Uterus (tissue), 4 donors: ENCODE measurements around the gene QKI. TPM values are rescaled to one million over a fixed set of nuclear protein-coding genes. Genes with fewer than 3 reads are reported as not detected.

ENCODE experiments used
- DNase-seq, 2 donors: peaks; one replicate each; pipeline ENCODE4 v3.0.0-alpha.2; 2019 to 2020
- H3K27ac ChIP-seq, 2 donors: fragments of 200-600 bp; sonication (generic); 1 replicate in 1 of 2; 2 replicates in 1 of 2; pipeline ENCODE4 v1.5.1; 2016 to 2018
- H3K27me3 ChIP-seq, 2 donors: fragments of 200-600 bp; sonication (generic); one replicate each; pipeline ENCODE4 v1.5.1; 2018 to 2019; ENCODE audit warnings: control low read depth in 1 of 2
- H3K36me3 ChIP-seq, 2 donors: fragments of 200-600 bp; sonication (generic); one replicate each; pipeline ENCODE4 v1.5.1; 2019; ENCODE audit warnings: control low read depth in 1 of 2
- H3K4me1 ChIP-seq, 2 donors: fragments of 200-600 bp; sonication (generic); one replicate each; pipeline ENCODE4 v1.5.1; 2018 to 2019; ENCODE audit warnings: control low read depth in 1 of 2
- H3K4me3 ChIP-seq, 2 donors: fragments of 200-600 bp; sonication (generic); 1 replicate in 1 of 2; 2 replicates in 1 of 2; pipeline ENCODE4 v1.5.1; 2018 to 2019; ENCODE audit warnings: mild to moderate bottlenecking in 1 of 2
- H3K9me3 ChIP-seq, 2 donors: fragments of 200-600 bp; sonication (generic); one replicate each; pipeline ENCODE4 v1.5.1; 2019; ENCODE audit warnings: control low read depth in 1 of 2
- POLR2A ChIP-seq, 2 donors: fragments of 450-650 bp; IDR thresholded peaks; one replicate each; pipeline ENCODE4 v1.6.1; 2016; ENCODE audit warnings: antibody characterized with exemption in 2 of 2, mild to moderate bottlenecking in 1 of 2, moderate library complexity in 1 of 2
- intact Hi-C: fragments of 100-400 bp; cut with DNase I; formaldehyde crosslinking; loops from one replicate; pipeline ENCODE4 v1.15.1; 2023; ENCODE audit warnings: low total_unique reads
- total RNA-seq, 4 donors: library from RNA; depleted of rRNA in 3 of 4; stranded (reverse); fragments of >200 nt in 3 of 4; gene quantifications; one replicate each; pipeline versions ENCODE4 v1.1.0 to v1.2.4, GENCODE V29; 2014 to 2023
- TF ChIP-seq, protein P1 (sequence below), 4 experiments: fragments of 200-600 bp in 2 of 4; fragments of 450-650 bp in 2 of 4; sonication (generic) in 2 of 4; IDR thresholded peaks; one replicate each; pipeline ENCODE4 v1.5.1; 2016 to 2019; ENCODE audit warnings: antibody characterized with exemption in 4 of 4, mild to moderate bottlenecking in 2 of 4, moderate library complexity in 1 of 4
- donor health status: DM: yes; HTN: yes; CAD: no.

QKI gene
- total RNA-seq, 4 donors from 2014 or later = 93.5 to 213 (median 164) TPM

DNA sequence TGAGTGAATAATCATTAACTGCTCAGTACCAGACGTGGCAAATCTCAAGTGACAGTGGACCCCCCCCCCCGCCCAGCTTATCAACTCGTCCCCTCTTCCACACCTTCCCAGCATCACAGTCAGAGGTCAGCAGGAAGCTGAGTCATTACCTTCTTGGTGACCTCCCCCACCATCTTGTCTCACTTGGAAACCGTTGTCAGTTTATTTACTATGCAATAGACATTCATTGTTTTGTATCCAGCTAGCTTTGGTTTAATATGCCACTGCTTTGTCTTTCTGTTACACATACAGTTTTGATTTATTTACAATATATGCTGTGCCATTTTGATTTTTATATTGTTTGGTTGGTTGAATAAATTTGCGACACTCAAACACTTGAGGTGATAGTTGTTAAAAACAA lies 158.1 kb downstream of the QKI start:
- no peaks in the 10 kb centered on the region for H3K4me1 ChIP-seq
- H3K4me3 ChIP-seq = no peak overlapping the region

DNA sequence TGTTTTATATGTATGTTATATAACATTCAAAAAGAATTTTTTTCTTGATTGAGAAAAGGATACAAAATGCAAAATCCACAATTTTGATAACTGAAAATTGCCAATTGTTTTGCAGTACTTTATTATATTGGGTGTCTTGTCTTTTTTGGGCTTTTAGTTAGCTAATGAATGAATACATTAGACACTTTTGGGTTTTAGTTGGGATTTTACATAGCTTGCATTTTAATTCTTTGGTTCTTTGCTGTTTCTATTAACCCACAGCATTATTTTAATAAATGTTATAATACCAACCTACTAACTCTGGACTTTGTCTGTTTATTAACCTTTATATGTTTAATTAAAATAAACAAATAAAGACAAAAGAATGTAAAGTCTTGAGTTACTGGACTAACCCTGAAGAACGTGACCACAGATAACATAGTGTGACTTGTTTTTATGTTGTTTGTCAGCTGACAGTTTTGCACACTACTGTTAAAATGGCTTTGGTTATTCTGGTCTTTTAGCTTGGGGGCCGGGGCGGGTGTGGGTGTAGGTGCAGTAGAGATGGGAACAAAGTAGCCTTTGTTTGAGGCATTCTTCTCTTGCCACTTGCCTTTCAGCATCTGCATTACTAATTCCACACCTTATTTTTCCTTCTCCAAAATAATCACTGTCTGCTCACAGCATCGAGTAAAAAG lies 159.1 kb downstream of the QKI start:
- Histone ChIP-seq H3K9me3 (no peaks in the 10 kb centered on the region), H3K27me3 (no peaks in the 10 kb centered on the region), H3K36me3 (no peaks in the 10 kb centered on the region), H3K4me1 (no peaks in the 10 kb centered on the region), H3K27ac (no peak overlapping the region), H3K4me3 (no peak overlapping the region)
- no peak for TF ChIP-seq POLR2A (IDR thresholded peaks at IDR 0.05)
- TF ChIP-seq, protein P1, sequence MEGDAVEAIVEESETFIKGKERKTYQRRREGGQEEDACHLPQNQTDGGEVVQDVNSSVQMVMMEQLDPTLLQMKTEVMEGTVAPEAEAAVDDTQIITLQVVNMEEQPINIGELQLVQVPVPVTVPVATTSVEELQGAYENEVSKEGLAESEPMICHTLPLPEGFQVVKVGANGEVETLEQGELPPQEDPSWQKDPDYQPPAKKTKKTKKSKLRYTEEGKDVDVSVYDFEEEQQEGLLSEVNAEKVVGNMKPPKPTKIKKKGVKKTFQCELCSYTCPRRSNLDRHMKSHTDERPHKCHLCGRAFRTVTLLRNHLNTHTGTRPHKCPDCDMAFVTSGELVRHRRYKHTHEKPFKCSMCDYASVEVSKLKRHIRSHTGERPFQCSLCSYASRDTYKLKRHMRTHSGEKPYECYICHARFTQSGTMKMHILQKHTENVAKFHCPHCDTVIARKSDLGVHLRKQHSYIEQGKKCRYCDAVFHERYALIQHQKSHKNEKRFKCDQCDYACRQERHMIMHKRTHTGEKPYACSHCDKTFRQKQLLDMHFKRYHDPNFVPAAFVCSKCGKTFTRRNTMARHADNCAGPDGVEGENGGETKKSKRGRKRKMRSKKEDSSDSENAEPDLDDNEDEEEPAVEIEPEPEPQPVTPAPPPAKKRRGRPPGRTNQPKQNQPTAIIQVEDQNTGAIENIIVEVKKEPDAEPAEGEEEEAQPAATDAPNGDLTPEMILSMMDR (IDR thresholded peaks at IDR 0.05) = no peak
- DNase-seq = no peak
- intact Hi-C loops = no loop called here

More for the DNA sequence above, 158.1 kb downstream of the QKI start:
- H3K9me3 ChIP-seq = no peaks in the 10 kb centered on the region
- no peaks in the 10 kb centered on the region for H3K36me3 ChIP-seq
- no peak for TF ChIP-seq POLR2A (IDR thresholded peaks at IDR 0.05)
- TF ChIP-seq, protein P1 (IDR thresholded peaks at IDR 0.05) = no peak
- intact Hi-C loops = no loop called here
- no peak overlapping the region for H3K27ac ChIP-seq
- DNase-seq = no peak
- H3K27me3 ChIP-seq = no peaks in the 10 kb centered on the region

DNA sequence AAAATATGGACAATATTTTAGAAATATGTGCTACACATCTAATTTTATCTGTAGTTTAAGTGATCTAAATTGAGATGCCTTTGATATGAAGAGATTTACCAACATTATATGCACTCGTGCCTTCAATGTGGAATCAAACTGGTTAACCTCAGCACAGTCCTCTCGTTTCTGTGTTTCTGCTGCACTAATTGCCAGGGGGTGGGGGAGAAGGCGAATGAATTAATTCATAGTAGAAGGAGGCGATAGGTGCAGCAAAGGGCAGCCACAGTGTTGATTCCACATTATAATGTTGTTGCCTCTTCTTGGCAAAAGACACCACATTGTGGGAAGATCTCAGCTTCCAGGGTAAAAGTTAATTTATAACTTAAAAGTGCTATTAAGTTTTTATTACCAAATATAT lies 161.6 kb downstream of the QKI start:
- H3K4me1 ChIP-seq = no peaks in the 10 kb centered on the region
- intact Hi-C loops = no loop called here
- no peak overlapping the region for H3K4me3 ChIP-seq
- no peak overlapping the region for H3K27ac ChIP-seq
- no peaks in the 10 kb centered on the region for H3K36me3 ChIP-seq
- H3K9me3 ChIP-seq = no peaks in the 10 kb centered on the region
- H3K27me3 ChIP-seq = no peaks in the 10 kb centered on the region
- TF ChIP-seq, protein P1 (IDR thresholded peaks at IDR 0.05) = no peak
- TF ChIP-seq POLR2A (IDR thresholded peaks at IDR 0.05) = no peak
- DNase-seq = no peak

DNA sequence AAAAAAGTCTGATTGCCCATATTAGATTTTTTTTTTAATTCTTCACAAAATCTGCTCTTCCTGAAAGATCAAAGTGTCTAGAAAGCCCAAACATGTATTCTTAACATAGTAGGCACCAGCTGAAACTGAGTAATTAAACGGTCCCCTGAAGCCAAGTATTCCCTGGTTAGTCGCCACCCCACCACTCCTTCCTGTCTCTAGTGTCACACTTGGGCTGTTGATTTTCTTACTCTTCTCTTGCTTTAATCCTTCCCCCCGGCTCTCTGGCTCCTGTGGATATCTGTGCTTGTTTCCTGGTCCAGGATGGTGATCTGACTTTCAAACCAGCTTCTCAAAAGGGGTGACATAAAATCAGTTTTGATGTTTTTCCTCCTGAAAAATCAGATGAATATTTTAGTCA lies 162.9 kb downstream of the QKI start:
- intact Hi-C loops = no loop called here
- DNase-seq = no peak
- Histone ChIP-seq H3K4me3 (no peak overlapping the region), H3K36me3 (no peaks in the 10 kb centered on the region), H3K4me1 (no peaks in the 10 kb centered on the region), H3K27me3 (no peaks in the 10 kb centered on the region), H3K27ac (no peak overlapping the region), H3K9me3 (no peaks in the 10 kb centered on the region)
- no peak for TF ChIP-seq POLR2A (IDR thresholded peaks at IDR 0.05)
- TF ChIP-seq, protein P1 (IDR thresholded peaks at IDR 0.05) = no peak

DNA sequence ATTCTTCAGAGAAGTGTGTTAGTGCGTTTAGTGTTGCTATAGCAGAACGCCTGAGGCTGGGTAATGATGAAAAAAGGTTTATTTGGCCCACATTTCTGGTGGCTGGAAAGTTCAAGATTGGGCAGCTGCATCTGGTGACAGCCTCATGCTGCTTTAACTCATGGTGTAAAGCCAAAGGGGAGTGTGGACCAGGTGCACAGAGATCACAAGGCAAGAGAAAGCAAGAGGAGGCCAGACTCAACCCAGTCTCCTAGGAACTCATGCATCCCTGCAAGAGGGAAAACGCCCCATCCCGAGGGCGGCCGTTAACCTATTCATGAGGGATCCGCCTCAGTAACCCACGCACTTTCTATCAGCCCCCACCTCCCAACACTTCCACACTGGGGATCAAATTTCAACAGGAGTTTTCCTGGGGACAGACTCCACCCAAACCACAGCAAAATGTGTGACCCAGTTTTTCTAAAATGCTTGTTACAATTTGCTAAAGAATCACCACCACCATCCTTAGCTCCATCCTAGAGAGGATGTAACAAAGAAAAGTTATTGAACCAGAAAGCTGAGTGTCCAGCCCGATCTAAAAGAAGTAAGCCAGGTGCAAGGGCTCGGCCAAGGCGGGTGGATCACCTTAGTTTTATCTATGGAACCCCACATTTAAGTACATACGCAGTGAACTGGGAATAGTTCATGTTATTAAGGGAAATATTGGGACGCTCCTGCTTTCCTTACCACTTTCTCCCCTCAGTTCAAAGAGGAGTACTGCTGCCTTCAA lies 164.8 kb downstream of the QKI start:
- Histone ChIP-seq H3K4me1 (no peaks in the 10 kb centered on the region), H3K9me3 (no peaks in the 10 kb centered on the region), H3K36me3 (no peaks in the 10 kb centered on the region), H3K27ac (no peak overlapping the region), H3K27me3 (no peaks in the 10 kb centered on the region), H3K4me3 (no peak overlapping the region)
- DNase-seq = no peak
- intact Hi-C loops = no loop called here
- TF ChIP-seq, protein P1 (IDR thresholded peaks at IDR 0.05) = no peak
- no peak for TF ChIP-seq POLR2A (IDR thresholded peaks at IDR 0.05)
